DLD1 (cell line): ENCODE results near the gene PAK4.

Source experiments
- in situ Hi-C: cut with HindIII; loops from 2 replicates; pipeline ENCODE4 v1.10.0; 2017; ENCODE audit warnings: low sequenced_read_pairs

Gene PAK4

GRCh38 chr19:39177736-39178135 lies 52.1 kb downstream of the PAK4 start:
- in situ Hi-C loops, result no loop called here

DNA sequence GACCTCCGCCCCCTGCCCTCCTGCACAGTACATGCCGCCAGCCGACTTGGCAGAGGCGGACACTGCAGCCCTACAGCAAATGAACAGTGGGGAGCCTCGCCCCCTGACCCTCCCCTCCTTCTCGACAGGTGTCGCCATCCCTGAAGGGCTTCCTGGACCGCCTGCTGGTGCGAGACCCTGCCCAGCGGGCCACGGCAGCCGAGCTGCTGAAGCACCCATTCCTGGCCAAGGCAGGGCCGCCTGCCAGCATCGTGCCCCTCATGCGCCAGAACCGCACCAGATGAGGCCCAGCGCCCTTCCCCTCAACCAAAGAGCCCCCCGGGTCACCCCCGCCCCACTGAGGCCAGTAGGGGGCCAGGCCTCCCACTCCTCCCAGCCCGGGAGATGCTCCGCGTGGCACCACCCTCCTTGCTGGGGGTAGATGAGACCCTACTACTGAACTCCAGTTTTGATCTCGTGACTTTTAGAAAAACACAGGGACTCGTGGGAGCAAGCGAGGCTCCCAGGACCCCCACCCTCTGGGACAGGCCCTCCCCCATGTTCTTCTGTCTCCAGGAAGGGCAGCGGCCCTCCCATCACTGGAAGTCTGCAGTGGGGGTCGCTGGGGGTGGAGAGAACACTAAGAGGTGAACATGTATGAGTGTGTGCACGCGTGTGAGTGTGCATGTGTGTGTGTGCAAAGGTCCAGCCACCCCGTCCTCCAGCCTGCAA lies 52.9 kb downstream of the PAK4 start:
- in situ Hi-C loops, result no loop called here

GRCh38 chr19:39179754-39180153 lies 54.2 kb downstream of the PAK4 start:
- in situ Hi-C loops, result no loop called here

- in situ Hi-C loops, result no loop called here
Measured at GRCh38 chr19:39180749-39181148, 55.2 kb downstream of the PAK4 start.

- in situ Hi-C loops, result no loop called here
Measured at GRCh38 chr19:39181500-39182173, 56.1 kb downstream of the PAK4 start.

DNA sequence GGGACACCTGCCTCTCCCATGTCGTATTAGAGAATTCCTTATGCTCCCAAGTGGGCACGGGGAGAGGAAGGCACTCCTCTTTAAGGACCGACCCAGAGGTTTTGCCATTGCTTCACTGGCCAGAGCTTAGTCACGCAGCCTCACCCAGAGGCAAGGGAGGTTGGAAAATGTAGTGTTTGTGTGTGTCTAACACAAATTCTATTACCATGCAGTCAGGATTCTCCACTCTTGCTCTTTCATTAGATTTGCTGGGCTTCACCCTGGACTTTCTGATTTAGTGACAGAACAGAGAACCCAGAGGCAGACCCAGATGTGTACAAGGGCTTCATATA lies 56.6 kb downstream of the PAK4 start:
- in situ Hi-C loops, result no loop called here

- in situ Hi-C loops, result no loop called here
Measured at GRCh38 chr19:39183104-39183503, 57.5 kb downstream of the PAK4 start.

DNA sequence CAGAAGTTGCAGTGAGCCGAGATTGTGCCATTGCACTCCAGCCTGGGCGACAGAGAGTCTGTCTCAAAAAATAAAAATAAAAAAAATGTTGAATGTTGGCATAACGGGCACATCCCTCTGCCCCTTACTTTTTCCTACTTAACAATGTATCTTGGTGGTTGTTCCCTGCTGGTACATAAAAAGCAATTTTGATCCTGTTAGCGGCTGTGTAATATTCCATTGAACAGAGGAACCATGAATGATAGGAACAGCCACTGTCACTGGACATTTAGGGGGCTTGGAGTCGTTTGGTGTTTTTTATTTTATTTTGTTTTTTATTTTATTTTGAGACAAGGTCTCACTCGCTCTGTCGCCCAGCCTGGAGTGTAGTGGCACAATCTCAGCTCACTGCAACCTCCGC lies 60.8 kb downstream of the PAK4 start:
- in situ Hi-C loops, result no loop called here

DNA sequence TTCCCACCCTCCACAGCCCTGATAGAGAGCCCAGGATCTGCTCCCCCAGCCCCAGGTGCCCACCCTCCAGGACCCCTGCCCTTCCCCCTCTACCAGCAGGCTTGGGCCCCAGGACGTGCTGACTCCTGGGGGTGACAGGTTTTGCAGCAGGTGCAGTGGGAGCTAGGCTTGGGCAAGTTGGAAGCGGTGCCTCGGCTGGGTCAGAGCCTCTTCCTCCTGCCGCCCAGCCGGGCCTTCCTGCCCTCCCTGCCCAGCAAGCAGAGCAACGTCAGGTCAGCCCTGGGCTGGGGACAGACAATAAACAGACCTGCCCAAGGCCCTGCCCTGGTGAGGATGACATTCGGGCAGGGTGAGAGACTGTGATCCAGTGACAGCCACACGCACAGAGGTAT lies 62.0 kb downstream of the PAK4 start:
- in situ Hi-C loops, result no loop called here

DNA sequence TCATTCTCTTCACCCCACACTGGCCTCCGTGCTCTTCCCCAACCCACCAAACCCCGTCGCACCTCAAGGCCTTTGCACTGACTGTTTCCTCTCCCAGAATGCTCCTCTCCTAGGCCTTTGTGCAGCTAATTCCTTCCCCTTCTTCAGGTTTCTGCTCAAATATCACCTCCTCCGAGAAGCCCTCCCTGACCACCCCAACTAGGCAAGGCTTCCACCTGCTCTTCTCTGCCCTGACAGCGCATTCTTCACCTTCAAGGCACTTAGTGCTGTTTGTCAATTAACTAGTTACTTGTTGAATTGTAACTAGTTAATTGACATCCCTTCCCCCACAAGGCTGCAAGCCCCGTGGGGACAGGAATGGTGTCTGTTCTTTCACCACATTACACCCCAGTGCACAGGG lies 63.4 kb downstream of the PAK4 start:
- in situ Hi-C loops, result no loop called here

GRCh38 chr19:39190768-39191167 lies 65.2 kb downstream of the PAK4 start:
- in situ Hi-C loops, result no loop called here

DNA sequence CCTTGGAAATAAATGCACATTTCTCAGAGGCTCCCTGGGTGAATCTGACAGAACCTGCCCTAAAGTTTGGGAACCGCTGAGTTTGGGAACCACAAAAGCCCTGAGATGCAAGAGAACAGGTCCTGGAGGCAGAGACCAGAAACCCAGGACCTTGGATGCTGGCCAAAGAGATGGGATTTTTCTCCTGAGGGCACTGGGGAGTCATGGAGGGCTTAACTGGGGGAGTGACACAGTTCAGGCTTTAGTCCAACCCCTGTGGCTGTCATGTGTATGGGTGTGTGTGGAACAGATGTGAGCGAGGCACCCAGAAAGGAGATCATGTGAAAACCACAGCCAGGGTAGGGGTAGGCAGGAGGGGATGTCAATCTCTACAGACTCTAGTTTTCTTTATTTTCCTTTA lies 67.3 kb downstream of the PAK4 start:
- in situ Hi-C loops, result no loop called here

- in situ Hi-C loops, result no loop called here
Measured at GRCh38 chr19:39193803-39194202, 68.2 kb downstream of the PAK4 start.

DNA sequence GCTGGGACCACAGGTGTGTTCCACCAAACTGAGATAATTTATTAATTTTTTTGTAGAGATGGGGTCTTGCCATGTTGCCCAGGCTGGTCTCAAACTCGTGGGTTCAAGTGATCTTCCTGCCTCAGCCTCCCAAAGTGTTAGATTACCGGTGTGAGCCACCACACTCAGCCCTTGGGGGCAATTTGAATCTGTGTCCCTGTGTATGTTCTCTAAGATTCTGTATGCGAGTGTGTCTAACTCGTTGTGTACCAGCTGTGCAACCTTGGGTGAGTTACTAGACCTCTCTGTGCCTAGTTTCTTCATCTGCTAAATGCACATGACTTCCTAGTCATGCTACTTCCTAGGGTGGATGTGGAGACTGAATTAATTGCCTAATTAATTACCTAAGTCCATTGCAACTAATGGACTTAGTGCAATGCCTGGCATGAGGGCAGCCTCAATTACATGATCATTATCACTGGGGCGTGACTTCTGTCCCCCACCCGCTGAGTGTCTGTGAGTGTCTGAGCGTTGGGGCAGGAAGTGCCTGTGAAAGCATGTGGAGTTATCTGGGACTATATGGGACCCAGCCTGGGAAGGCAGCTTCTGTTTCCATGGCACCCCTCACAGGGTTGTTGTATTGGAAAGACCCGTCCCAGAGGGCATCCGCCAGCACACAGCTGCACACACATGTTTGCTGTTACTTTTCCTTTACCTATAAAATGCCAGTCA lies 69.4 kb downstream of the PAK4 start:
- in situ Hi-C loops, result no loop called here

GRCh38 chr19:39195755-39196154 lies 70.2 kb downstream of the PAK4 start:
- in situ Hi-C loops, result no loop called here

- in situ Hi-C loops, result no loop called here
Measured at GRCh38 chr19:39196320-39196719, 70.7 kb downstream of the PAK4 start.

GRCh38 chr19:39196860-39197562 lies 71.4 kb downstream of the PAK4 start, which contains the start of gene NCCRP1:
NCCRP1 (plus strand) TSS chr19:39196964; CDS start chr19:39196983, 19 bp downstream.
- in situ Hi-C loops, result no loop called here

DNA sequence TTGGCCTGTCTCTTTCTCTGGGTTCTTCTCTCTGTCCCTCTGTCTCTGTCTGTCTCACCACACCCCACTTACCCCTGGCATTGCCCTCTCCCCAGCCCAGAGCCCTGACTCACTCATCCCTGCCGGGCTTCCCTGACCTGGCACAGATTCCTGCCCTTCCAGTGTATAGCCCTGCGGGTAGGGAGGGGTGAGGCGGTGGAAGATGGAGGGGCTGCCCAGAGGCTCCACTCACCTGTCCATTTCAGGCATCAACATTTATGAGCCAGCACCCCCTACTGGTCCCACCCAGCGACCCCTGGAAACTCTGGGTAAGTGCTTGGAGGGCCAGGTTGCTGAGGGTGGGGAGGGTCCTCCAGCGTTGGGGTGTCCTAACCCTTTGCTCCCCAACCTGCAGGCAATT lies 72.2 kb downstream of the PAK4 start:
- in situ Hi-C loops, result no loop called here

DNA sequence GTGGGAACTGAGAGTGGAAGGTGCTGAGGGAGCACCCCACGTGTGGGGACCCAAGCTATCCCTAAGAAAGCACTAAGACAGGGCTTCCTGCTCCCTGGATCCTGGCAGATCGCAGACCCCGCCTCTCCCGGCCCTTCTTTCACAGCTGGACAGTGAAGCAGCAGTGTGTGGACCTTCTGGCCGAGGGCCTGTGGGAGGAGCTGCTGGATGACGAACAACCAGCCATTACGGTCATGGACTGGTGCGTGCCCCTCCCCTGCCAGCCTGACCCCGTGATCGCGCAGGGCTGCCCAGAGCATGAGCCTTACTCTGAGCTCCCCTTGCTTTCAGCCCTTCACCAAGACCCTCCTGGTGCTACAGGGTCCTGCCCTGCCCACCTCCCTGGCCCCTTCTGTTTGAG lies 73.4 kb downstream of the PAK4 start:
- in situ Hi-C loops, result no loop called here

DNA sequence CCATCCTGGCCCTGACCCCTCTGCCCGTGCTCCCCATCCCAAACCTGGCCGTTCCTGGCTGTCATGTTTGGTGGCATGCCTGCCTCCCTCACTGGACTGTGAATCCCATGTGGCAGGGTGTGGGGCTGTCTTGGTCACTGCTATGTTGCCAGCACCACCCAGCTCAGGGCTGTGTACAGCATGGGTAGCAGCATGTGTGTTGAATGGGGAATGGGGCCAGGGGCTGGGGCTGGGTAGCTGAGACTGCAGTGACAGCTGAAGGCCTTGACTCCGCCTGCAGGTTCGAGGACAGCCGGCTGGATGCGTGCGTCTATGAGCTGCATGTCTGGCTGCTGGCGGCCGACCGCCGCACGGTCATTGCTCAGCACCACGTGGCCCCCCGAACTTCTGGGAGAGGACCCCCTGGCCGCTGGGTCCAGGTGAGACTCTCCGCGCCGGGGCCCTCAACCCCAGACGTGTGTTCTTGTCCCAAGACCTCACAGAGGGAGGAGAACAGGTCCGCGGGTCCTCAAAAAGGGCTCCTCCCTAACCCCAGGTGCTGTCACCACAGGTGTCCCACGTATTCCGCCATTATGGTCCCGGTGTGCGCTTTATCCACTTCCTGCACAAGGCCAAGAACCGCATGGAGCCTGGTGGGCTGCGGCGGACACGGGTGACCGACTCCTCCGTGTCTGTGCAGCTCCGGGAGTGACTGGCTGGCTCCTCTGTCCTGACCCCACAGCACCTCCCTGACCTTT lies 74.6 kb downstream of the PAK4 start:
- in situ Hi-C loops, result no loop called here

GRCh38 chr19:39200803-39201115 lies 75.2 kb downstream of the PAK4 start:
- in situ Hi-C loops, result no loop called here
